GM23338 (cell line): ENCODE results near the gene ZNF562. TPM values are rescaled to one million over a fixed set of nuclear protein-coding genes. Genes with fewer than 3 reads are reported as not detected.
A peak's percentile ranks its signal among the peaks of the same experiment; 100 is the strongest.

Experiments
- ATAC-seq: fragments of 200-7000 bp; cut with Tn5 transposase; 3 replicates; pipeline ENCODE4 v1.9.1; 2020
- DNase-seq: peaks from one replicate; pipeline ENCODE4 v3.0.0-alpha.2; 2015; ENCODE audit warnings: low spot score
- H2AFZ ChIP-seq: fragments of 200-600 bp; sonication (generic); 2 replicates; pipeline ENCODE4 v1.8.0; 2016; ENCODE audit warnings: antibody characterized with exemption, mild to moderate bottlenecking, moderate library complexity
- H3F3A ChIP-seq: fragments of 200-600 bp; sonication (generic); replicated peaks from 2 replicates; pipeline ENCODE4 v1.8.0; 2017; ENCODE audit warnings: antibody characterized with exemption, mixed run types, low read depth
- H3K27ac ChIP-seq: fragments of 200-600 bp; sonication (generic); 2 replicates; pipeline ENCODE4 v1.6.1; 2016; ENCODE audit warnings: low read depth
- H3K27me3 ChIP-seq: fragments of 200-600 bp; sonication (generic); 2 replicates; pipeline ENCODE4 v1.8.0; 2016; ENCODE audit warnings: mild to moderate bottlenecking, mixed run types, moderate library complexity; ENCODE audit not compliant: insufficient read depth
- H3K36me3 ChIP-seq: fragments of 200-600 bp; sonication (generic); 2 replicates; pipeline ENCODE4 v1.8.0; 2016; ENCODE audit warnings: mild to moderate bottlenecking; ENCODE audit not compliant: insufficient read depth
- H3K4me1 ChIP-seq: fragments of 200-600 bp; sonication (generic); 2 replicates; pipeline ENCODE4 v1.8.0; 2016; ENCODE audit warnings: mild to moderate bottlenecking, moderate library complexity; ENCODE audit not compliant: insufficient read depth
- H3K4me2 ChIP-seq: fragments of 200-600 bp; sonication (generic); 2 replicates; pipeline ENCODE4 v1.7.1; 2017; ENCODE audit warnings: mixed run types
- H3K4me3 ChIP-seq: fragments of 200-600 bp; sonication (generic); 2 replicates; pipeline ENCODE4 v1.6.1; 2016; ENCODE audit warnings: mixed run types
- H3K79me2 ChIP-seq: fragments of 200-600 bp; sonication (generic); replicated peaks from 2 replicates; pipeline ENCODE4 v1.8.0; 2017; ENCODE audit warnings: mild to moderate bottlenecking; ENCODE audit not compliant: insufficient read depth
- H3K9me2 ChIP-seq: fragments of 200-600 bp; sonication (generic); 2 replicates; pipeline ENCODE4 v1.8.0; 2017; ENCODE audit not compliant: insufficient read depth
- H4K20me1 ChIP-seq: fragments of 200-600 bp; sonication (generic); replicated peaks from 2 replicates; pipeline ENCODE4 v1.8.0; 2017; ENCODE audit warnings: mild to moderate bottlenecking; ENCODE audit not compliant: insufficient read depth
- H3K27ac Mint-ChIP-seq: 2 replicates; pipeline ENCODE4 v1.8.0; 2020; ENCODE audit warnings: inconsistent platforms, mild to moderate bottlenecking, moderate library complexity, mixed read lengths
- H3K27me3 Mint-ChIP-seq: 3 replicates; pipeline ENCODE4 v1.8.0; 2022; ENCODE audit warnings: low read depth, mild to moderate bottlenecking, moderate library complexity, mixed read lengths, inconsistent platforms; ENCODE audit not compliant: insufficient read depth, poor library complexity
- H3K36me3 Mint-ChIP-seq: 3 replicates; pipeline ENCODE4 v1.8.0; 2021; ENCODE audit warnings: low read depth, mild to moderate bottlenecking, inconsistent platforms, moderate library complexity, mixed read lengths
- H3K4me1 Mint-ChIP-seq: 3 replicates; pipeline ENCODE4 v1.8.0; 2020; ENCODE audit warnings: mild to moderate bottlenecking, inconsistent platforms, mixed read lengths
- H3K4me3 Mint-ChIP-seq: 3 replicates; pipeline ENCODE4 v1.8.0; 2021; ENCODE audit warnings: moderate library complexity, mild to moderate bottlenecking, inconsistent platforms, mixed read lengths
- H3K9me3 Mint-ChIP-seq: 3 replicates; pipeline ENCODE4 v1.8.0; 2020; ENCODE audit warnings: moderate library complexity, mild to moderate bottlenecking, inconsistent platforms, mixed read lengths
- CREB1 ChIP-seq: fragments of 250-450 bp; sonication (Bioruptor Pico); IDR thresholded peaks from 2 replicates; pipeline ENCODE4 v1.5.0; 2020; ENCODE audit warnings: low read depth, mild to moderate bottlenecking, moderate library complexity
- CTCF ChIP-seq, 2 experiments: fragments of 200-600 bp in 1 of 2; sonication (generic) in 1 of 2; conservative IDR thresholded peaks; 2 replicates each; pipeline versions ENCODE4 v1.5.1 to v1.6.1; 2016 to 2017; ENCODE audit warnings: antibody characterized with exemption in 2 of 2, low read depth in 2 of 2, mild to moderate bottlenecking in 2 of 2, moderate library complexity in 1 of 2
- ETS1 ChIP-seq: IDR thresholded peaks from 2 replicates; pipeline ENCODE4 v1.6.1; 2016; ENCODE audit warnings: antibody characterized with exemption
- EZH2 ChIP-seq: fragments of 200-600 bp; sonication (generic); IDR thresholded peaks from one replicate; pipeline ENCODE4 v1.8.0; 2017; ENCODE audit warnings: antibody characterized with exemption, mild to moderate bottlenecking, low read depth; ENCODE audit not compliant: unreplicated experiment
- EZH2phosphoT487 ChIP-seq: fragments of 200-600 bp; sonication (generic); IDR thresholded peaks from one replicate; pipeline ENCODE4 v1.8.1; 2018; ENCODE audit warnings: antibody characterized with exemption; ENCODE audit not compliant: unreplicated experiment
- JUNB ChIP-seq: IDR thresholded peaks from one replicate; pipeline ENCODE4 v1.6.1; 2016; ENCODE audit warnings: antibody characterized with exemption; ENCODE audit not compliant: unreplicated experiment
- NANOG ChIP-seq: IDR thresholded peaks from 2 replicates; pipeline ENCODE4 v1.6.1; 2016; ENCODE audit warnings: antibody characterized with exemption, borderline replicate concordance
- POLR2AphosphoS5 ChIP-seq: IDR thresholded peaks from 2 replicates; pipeline ENCODE4 v1.6.1; 2016; ENCODE audit warnings: antibody characterized with exemption, low read depth
- STAT1 ChIP-seq: IDR thresholded peaks from one replicate; pipeline ENCODE4 v1.6.1; 2016; ENCODE audit warnings: antibody characterized with exemption; ENCODE audit not compliant: unreplicated experiment
- ZNF114 ChIP-seq: fragments of 250-450 bp; sonication (Bioruptor Pico); IDR thresholded peaks from 2 replicates; pipeline ENCODE4 v1.5.0; 2020; ENCODE audit warnings: mild to moderate bottlenecking, moderate library complexity
- ZNF331 ChIP-seq: fragments of 250-450 bp; sonication (Bioruptor Pico); IDR thresholded peaks from 2 replicates; pipeline ENCODE4 v1.5.0; 2020; ENCODE audit warnings: low read depth, mild to moderate bottlenecking, moderate library complexity
- ZNF462 ChIP-seq: fragments of 250-450 bp; sonication (Bioruptor Pico); IDR thresholded peaks from 2 replicates; pipeline ENCODE4 v1.5.0; 2020; ENCODE audit warnings: mild to moderate bottlenecking, moderate library complexity
- polyA plus RNA-seq: library from polyadenylated mRNA; unstranded; fragments of >200 nt; fragmentation: Nextera tagmentation; extraction: Ambion mirVana; gene quantifications from 2 replicates; pipeline ENCODE4 v1.2.1, GENCODE V29; 2016
- total RNA-seq: library from RNA; depleted of rRNA; stranded (reverse); fragments of >200 nt; shearing (Covaris generic); gene quantifications from 2 replicates; pipeline ENCODE4 v1.2.3, GENCODE V29; 2014

The ZNF562 gene
- total and polyA plus RNA-seq, 2 experiments from 2014 or later = 15.6 to 68.8 TPM

- Histone ChIP-seq H4K20me1 (no peaks in the 10 kb centered on the region), H3K4me3 (no peak overlapping the region), H3K4me1 (peaks cover 15% of the 10 kb centered on the region; the same call in 1 of the 2 replicates), H3K27me3 (no peaks in the 10 kb centered on the region), H3K27ac (0 out of 2 replicates have a peak overlapping the region, but pooled peaks have one; percentile 26), H3K36me3 (peaks cover 4% of the 10 kb centered on the region; the same call in 1 of the 2 replicates), H2AFZ (no peak overlapping the region), H3F3A (no peaks in the 10 kb centered on the region), H3K4me2 (no peak overlapping the region), H3K79me2 (peaks cover 30% of the 10 kb centered on the region), H3K9me2 (no peaks in the 10 kb centered on the region)
- TF ChIP-seq ZNF331 (CRISPR knock-in tag) = no peak
- TF ChIP-seq ZNF114 (CRISPR knock-in tag) = no peak
- no peak for TF ChIP-seq EZH2
- no peak for TF ChIP-seq CREB1 (CRISPR knock-in tag)
- no peak for TF ChIP-seq JUNB
- TF ChIP-seq CTCF (conservative IDR thresholded peaks at IDR 0.05; ENCODE audit: low read depth in 2 of 2) = no peak
- no peak for TF ChIP-seq POLR2AphosphoS5
- no peak for TF ChIP-seq NANOG
- no peak for TF ChIP-seq ZNF462 (CRISPR knock-in tag)
- no peak for TF ChIP-seq EZH2phosphoT487
- TF ChIP-seq STAT1 = no peak
- no peak for TF ChIP-seq ETS1
- Mint-ChIP-seq H3K27me3 (peaks cover 9% of the 10 kb centered on the region), H3K36me3 (peaks cover 54% of the 10 kb centered on the region), H3K4me1 (peaks cover 39% of the 10 kb centered on the region), H3K4me3 (no peak overlapping the region), H3K27ac (no peak overlapping the region), H3K9me3 (peaks cover 4% of the 10 kb centered on the region; the same call in 2 of the 3 replicates)
- ATAC-seq (no peak), DNase-seq (no peak)
These were observed 30.4 kb downstream of the ZNF562 start for GRCh38 chr19:9644472-9644871.
